GM18870 (cell line): Measurements from ENCODE around the gene AQP10.
"Not testable (repeated sequence)": the region's sequence is repeated elsewhere in the genome, so short reads cannot be mapped to it uniquely, and the experiment has no call there.

Experiments
- ATAC-seq: cut with Tn5 transposase; IDR thresholded peaks from one replicate; pipeline ENCODE4 v1.9.1; 2021; ENCODE audit warnings: moderate library complexity; ENCODE audit not compliant: unreplicated experiment

AQP10 gene

GRCh38 chr1:154342836-154343472 lies 22.1 kb downstream of the AQP10 start:
- no peak for ATAC-seq

GRCh38 chr1:154344977-154345837 lies 24.3 kb downstream of the AQP10 start:
- ATAC-seq = no peak

- no peak for ATAC-seq
Observed at GRCh38 chr1:154346276-154346917, 25.5 kb downstream of the AQP10 start.

- ATAC-seq = no peak
Observed at GRCh38 chr1:154347961-154348360, 27.1 kb downstream of the AQP10 start.

- no peak for ATAC-seq
Observed at GRCh38 chr1:154348429-154349076, 27.7 kb downstream of the AQP10 start.

- ATAC-seq = no peak
Observed at GRCh38 chr1:154349121-154349520, 28.2 kb downstream of the AQP10 start.

- ATAC-seq = no peak
Observed at GRCh38 chr1:154350383-154350782, 29.5 kb downstream of the AQP10 start.

- no peak for ATAC-seq
Observed at GRCh38 chr1:154351363-154352068, 30.6 kb downstream of the AQP10 start.

- ATAC-seq = no peak
Observed at GRCh38 chr1:154352245-154352580, 31.3 kb downstream of the AQP10 start.

GRCh38 chr1:154352581-154353459 lies 31.9 kb downstream of the AQP10 start:
- no peak for ATAC-seq

GRCh38 chr1:154353460-154353904 lies 32.6 kb downstream of the AQP10 start:
- ATAC-seq = no peak

GRCh38 chr1:154353966-154354365 lies 33.1 kb downstream of the AQP10 start:
- ATAC-seq = no peak

- ATAC-seq = no peak
Observed at GRCh38 chr1:154358519-154358918, 37.6 kb downstream of the AQP10 start.

- no peak for ATAC-seq
Observed at GRCh38 chr1:154360288-154360687, 39.4 kb downstream of the AQP10 start.

- not testable (repeated sequence) for ATAC-seq
Observed at GRCh38 chr1:154360881-154361280, 40.0 kb downstream of the AQP10 start.

- ATAC-seq = no peak
Observed at GRCh38 chr1:154361357-154361756, 40.5 kb downstream of the AQP10 start.

GRCh38 chr1:154371436-154371835 lies 50.5 kb downstream of the AQP10 start:
- no peak for ATAC-seq

GRCh38 chr1:154373777-154374357 lies 53.0 kb downstream of the AQP10 start:
- ATAC-seq = not testable (repeated sequence)
